GM19467 (cell line): ENCODE data around the gene OGT.
"Not testable (repeated sequence)": the region's sequence is repeated elsewhere in the genome, so short reads cannot be mapped to it uniquely, and the experiment has no call there.

Experiments
- ATAC-seq: cut with Tn5 transposase; IDR thresholded peaks from one replicate; pipeline ENCODE4 v1.9.1; 2021; ENCODE audit warnings: mild to moderate bottlenecking, moderate library complexity; ENCODE audit not compliant: unreplicated experiment

The OGT gene

GRCh38 chrX:71537743-71538142 lies 4.8 kb downstream of the OGT start:
- ATAC-seq, result no peak

- ATAC-seq, result no peak
Observed at GRCh38 chrX:71540801-71541200, 7.9 kb downstream of the OGT start.

- no peak for ATAC-seq
Observed at GRCh38 chrX:71541210-71542022, 8.5 kb downstream of the OGT start.

GRCh38 chrX:71542411-71542810 lies 9.5 kb downstream of the OGT start:
- no peak for ATAC-seq

DNA sequence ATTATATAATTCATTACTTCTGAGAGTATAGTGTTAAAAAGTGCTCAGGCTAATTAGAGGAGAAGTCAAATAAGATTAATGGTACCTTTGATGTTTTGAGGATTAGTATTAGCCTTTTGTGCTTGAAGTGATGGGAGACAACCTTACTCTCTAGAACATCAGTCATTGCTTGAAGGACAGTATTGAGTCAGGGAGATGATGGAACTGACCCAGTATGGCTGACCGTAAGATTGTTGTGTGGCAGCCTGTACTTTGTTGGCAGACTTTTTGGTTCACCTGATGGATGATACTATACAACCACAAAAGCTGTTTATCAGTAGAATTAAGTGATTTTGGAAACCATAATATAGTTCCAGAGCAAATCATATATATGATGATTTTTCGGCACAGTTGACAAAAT lies 9.9 kb downstream of the OGT start:
- no peak for ATAC-seq

- ATAC-seq, result no peak
Observed at GRCh38 chrX:71543316-71543715, 10.4 kb downstream of the OGT start.

DNA sequence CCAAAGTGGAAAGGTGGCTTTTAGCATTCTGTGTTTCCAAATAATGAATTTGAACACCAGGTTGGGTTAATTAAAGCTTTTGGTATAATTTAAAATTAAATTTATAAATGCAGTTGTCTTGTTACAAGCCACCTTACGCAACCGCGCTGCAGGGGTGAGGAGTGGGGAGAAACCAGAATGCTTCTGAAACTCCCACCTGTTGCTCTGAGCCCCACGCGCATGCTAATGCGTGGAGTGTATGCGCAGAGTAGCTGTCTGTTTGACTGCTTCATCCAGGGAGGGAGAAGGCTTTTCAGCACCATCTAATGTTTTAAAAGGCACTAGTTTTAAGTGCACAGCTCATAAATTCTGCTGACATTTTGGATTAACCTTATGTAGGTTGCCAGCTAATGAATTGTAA lies 12.5 kb downstream of the OGT start:
- no peak for ATAC-seq

DNA sequence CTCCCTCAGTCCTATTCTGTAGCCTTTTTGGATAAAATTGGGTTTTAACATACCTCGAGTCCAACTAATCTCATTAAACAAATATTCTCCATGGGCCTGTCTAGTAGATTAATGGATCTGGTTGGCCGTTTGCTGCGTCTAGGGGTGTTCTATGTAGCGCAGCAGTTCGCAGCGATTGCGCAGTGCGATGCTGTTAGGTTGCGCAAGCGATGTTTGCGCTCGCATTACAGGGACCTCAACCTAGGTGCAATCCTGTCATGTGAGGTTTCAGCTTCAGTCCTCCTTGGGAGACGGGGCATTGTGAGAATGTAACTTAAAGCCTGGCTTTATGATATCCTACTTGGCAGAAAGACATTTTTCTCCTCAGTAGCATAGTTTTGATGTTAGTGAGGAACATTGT lies 14.0 kb downstream of the OGT start:
- ATAC-seq, result no peak

DNA sequence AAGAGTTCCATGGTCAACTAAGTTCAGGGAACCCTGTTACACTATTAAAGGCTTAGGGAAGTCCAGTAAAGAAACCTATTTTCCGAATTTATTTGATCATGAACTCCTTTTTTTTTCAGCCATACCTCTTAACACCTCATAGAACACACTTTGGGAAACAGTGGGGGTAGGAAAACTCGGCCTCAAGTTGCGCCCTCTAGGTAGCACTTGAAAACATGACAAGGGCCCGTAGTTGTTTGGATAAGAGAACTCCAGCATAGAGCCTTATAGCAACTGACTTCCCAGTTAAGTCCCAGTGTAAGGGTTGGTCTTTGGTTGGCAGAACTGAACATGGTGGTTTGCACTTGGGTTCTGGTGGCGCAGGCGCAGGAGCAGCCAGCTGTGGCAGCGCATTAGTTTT lies 14.4 kb downstream of the OGT start:
- ATAC-seq, result no peak

DNA sequence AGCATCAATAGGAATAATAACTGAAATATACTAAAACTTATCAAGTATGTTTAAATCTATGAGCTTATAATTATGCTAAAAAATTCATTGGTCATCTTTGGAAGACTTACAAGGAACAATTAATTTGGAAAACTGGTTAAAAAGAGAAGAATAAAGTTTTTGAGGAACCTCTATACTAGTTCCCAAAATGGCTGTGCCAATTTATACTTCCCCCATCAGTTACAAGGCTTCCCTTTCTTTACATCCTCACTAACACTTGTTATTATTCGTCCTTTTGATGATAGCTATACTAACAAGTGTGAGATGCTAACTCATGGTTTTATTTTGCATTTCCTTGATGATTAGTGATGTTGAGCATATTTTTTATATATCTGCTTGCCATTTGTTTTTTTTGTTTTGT lies 17.1 kb downstream of the OGT start:
- no peak for ATAC-seq

GRCh38 chrX:71550578-71550977 lies 17.7 kb downstream of the OGT start:
- no peak for ATAC-seq

- no peak for ATAC-seq
Observed at GRCh38 chrX:71556036-71556435, 23.1 kb downstream of the OGT start.

GRCh38 chrX:71558920-71559319 lies 26.0 kb downstream of the OGT start:
- ATAC-seq, result no peak

DNA sequence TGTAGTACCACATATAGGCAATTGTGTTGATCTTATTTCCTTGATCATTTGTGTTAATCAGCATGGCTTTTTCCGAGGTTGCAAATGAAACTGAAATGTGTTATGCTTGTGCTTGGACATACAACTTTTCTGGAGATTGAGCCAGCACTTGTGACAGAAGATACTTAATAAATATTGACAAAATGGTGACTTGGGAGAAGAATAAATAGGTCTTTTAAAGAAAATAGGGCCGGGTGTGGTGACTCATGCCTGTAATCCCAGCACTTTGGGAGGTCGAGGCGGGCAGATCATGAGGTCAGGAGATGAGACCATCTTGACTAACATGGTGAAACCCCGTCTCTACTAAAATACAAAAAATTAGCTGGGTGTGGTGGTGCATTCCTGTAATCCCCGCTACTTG lies 26.9 kb downstream of the OGT start:
- not testable (repeated sequence) for ATAC-seq

- no peak for ATAC-seq
Observed at GRCh38 chrX:71563921-71564320, 31.0 kb downstream of the OGT start.

GRCh38 chrX:71565474-71566041 lies 32.7 kb downstream of the OGT start:
- no peak for ATAC-seq

- ATAC-seq, result not testable (repeated sequence)
Observed at GRCh38 chrX:71571390-71571789, 38.5 kb downstream of the OGT start.

DNA sequence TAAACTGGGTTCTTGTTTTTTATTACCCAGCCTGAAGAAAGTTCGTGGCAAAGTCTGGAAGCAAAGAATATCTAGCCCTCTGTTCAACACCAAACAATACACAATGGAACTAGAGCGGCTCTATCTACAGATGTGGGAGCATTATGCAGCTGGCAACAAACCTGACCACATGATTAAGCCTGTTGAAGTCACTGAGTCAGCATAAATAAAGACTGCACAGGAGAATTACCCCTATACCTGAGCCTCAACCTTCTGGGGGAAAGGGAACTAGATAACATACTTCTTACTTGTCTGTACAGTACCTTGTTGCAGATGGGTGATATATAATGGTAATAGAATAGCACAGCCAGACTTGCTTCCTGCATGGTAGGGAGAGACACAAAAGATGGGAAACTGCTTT lies 40.7 kb downstream of the OGT start:
- ATAC-seq, result no peak

- ATAC-seq, result no peak
Observed at GRCh38 chrX:71577682-71578081, 44.8 kb downstream of the OGT start.

DNA sequence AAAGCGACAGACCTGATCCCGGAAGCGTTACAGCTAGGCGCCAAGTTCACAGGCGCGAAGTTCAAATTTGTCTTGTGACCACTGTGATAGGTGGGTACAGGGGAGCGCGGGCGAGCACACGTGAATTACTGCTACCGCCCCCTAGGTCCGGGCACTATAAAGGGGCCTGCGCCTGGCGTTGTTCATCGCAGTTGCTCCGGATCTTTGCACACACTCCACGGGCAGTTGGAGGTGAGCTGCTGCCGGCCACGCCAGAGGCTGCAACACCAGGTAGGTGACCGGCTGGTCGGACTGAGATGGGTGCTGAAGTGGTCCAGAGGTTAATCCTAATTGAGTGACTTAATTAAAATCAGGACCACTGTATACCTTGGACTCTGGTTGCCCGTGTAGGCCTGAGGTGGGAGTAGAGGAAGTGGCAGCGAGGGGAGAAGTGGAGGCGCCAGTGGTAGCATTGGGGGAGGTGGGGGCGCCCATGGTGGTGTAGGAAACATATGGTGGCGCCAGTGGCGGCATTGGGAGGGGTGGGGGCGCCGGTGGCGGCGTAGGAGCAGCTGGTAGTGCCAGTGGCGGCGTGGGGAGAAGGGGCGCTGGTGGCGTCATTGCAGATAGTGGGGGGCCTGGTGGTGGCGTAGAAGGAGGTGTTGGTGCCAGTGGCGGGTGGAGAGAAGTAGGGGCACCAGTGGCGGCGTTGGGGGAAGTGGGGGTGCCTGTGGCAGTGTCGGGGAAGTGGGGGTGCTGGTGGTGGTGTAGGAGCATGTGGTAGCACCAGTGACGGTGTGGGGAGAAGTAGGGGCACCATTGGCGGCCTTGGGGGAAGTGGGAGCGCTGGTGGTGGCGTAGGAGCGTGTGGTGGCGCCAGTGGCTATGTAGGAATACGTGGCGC lies 45.6 kb downstream of the OGT start, which contains the start of gene GCNA:
TSS of gene GCNA (plus strand) at position 185 of the 883 bp plus-strand sequence. CDS start 2,385 bp downstream, outside the sequence.
- no peak for ATAC-seq

DNA sequence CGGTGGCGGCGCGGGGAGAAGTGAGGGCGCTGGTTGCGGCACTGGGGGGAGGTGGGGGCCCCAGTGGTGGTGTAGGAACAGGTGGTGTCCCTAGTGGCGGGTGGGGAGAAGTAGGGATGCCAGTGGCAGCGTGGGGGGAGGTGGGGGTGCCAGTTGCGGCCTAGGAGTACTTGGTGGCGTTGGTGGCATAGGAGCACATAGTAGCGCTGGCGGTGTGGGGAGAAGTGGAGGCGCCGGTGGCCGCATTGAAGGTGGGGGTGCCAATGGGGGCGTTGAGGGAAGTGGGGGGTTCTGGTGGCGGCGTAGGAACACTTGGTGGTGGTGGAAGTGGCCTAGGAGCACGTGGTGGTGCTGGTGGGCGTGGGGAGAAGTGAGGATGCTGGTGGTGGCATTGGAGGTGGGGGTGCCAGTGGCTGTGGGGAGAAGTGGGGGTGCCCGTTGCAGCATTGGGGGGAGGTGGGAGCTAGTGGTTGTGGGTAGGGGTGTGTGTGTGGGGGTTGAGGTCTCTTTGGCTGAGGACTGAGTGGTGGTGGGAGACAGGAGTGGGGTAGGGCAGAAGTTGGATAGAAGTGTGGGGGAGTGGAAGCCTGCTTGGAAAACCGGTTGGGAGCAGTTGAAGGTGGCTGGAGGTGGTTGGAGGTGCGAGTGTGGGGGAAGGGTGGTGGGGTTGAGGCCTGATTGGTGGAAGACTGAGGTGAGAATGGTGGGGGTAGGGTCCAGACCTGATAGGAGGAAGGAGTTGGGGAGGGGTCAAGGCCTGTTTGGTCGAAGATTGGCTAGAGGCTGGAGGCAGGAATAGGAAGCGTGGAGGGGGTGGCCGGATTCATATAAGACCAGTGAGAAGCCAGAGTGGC lies 46.5 kb downstream of the OGT start:
- no peak for ATAC-seq
